ENCODE data around the gene SMPD4. TPM values are rescaled to one million over a fixed set of nuclear protein-coding genes. Genes with fewer than 3 reads are reported as not detected.
"Not testable (repeated sequence)": the region's sequence is repeated elsewhere in the genome, so short reads cannot be mapped to it uniquely, and the experiment has no call there.

Gene SMPD4
- total RNA-seq, 6 donors from 2014 or later: 33.3 to 109 (median 44.6) TPM

DNA sequence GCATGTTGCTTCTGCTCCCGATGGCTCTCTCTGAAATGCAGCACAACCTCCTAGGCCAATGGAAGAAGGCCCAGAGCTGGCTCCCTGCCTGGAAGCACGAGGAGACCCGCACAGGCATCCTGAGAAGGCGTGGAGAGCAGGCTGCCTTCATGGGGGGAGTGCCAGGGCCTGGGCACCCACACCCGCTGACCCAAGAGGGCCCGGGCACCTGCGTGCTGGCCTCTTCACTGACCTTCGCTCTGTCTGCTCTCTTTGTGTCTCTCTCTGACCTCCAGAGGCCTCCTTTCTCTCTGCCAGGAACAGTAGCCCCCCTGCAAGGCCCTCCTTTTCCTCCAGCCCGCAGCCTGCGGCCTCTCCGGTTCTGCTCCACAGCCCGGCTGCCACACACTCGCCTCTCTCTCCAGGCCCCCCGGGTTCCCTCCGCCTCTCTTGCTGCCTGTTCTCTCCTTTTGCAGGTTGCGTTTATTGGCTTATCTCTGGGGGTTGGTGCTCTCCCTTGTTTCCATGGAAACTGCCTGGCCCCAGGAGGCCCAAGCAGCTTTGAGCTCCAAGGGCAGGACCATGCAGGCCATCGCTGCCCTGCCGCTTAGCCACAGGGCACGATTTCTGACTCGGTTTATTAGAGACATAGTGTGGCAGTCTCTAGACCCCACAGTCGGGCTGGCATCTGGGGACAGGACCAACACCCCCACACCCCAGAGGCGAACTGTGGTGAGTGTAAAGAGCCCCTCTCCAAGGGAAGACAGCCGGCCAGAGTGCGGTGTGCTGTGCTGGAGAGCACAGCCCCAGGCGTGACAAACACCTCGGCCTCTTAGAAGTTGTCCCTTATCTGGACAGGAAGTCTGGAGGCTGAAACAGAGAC lies 2.3 kb upstream of the SMPD4 start:
- WGBS, 2 donors: 73 to 90% methylated on average over 14 to 24 of the region's 26 CpGs

DNA sequence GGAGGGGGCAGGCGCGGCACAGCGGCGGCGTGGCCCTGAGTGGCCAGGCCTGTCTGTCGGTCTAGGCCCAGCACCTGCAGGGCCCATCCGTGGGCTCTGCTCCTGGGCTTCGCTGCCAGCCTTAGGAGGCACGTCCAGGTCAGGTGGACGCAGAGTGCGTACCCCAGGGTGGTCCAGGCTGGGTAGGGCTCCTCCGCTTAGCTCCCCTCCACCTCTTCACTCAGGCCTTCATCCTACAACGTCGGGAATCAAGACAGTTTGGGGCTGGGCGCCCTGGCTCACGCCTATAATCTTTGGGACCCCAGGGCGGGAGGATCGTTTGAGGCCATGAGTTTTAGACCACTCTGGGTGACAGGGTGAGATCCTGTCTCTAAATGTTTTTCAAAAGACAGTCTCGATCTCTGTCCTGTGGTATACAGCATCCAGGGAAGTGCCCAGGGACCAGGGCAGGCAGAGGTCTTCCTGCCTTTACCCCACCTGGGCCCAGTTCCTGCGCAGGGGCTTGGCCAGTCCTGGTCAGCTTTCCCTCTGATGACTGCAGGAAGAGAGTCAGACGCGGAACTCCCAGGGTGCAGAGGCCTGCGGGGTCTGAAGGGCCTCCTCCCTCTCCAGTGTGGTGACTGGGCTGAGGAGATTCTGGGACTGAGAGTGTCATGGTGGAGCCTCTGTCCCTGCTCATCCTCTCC lies 1.6 kb upstream of the SMPD4 start:
- H3K27me3 ChIP-seq; DNase-seq; H3K36me3 ChIP-seq; ATAC-seq (ENCODE audit: low FRiP score in 2 of 2); H3K9me3 ChIP-seq: not testable (repeated sequence)
- H3K4me3 ChIP-seq: peak overlapping the region; percentile 33 to 100 (median 98)
- peak overlapping the region in 3 of 4 donors; percentile 30 to 93 (median 88) for H3K27ac ChIP-seq
- peaks cover 12 to 32% (median 21%) of the 10 kb centered on the region in 4 donors for H3K4me1 ChIP-seq
- WGBS, 2 donors: 45 to 63% methylated on average over 12 to 15 of the region's 23 CpGs

More for the DNA sequence above, 2.3 kb upstream of the SMPD4 start:
- Histone ChIP-seq H3K36me3 (no peaks in the 10 kb centered on the region), H3K27ac (peak overlapping the region in 1 of 4 donors; percentile 30), H3K27me3 (no peaks in the 10 kb centered on the region), H3K4me3 (peak overlapping the region in 1 of 4 donors; percentile 100), H3K4me1 (peaks cover 12 to 32% (median 21%) of the 10 kb centered on the region in 4 donors), H3K9me3 (no peaks in the 10 kb centered on the region)
- DNase-seq: no peak
- TF ChIP-seq, protein P1, sequence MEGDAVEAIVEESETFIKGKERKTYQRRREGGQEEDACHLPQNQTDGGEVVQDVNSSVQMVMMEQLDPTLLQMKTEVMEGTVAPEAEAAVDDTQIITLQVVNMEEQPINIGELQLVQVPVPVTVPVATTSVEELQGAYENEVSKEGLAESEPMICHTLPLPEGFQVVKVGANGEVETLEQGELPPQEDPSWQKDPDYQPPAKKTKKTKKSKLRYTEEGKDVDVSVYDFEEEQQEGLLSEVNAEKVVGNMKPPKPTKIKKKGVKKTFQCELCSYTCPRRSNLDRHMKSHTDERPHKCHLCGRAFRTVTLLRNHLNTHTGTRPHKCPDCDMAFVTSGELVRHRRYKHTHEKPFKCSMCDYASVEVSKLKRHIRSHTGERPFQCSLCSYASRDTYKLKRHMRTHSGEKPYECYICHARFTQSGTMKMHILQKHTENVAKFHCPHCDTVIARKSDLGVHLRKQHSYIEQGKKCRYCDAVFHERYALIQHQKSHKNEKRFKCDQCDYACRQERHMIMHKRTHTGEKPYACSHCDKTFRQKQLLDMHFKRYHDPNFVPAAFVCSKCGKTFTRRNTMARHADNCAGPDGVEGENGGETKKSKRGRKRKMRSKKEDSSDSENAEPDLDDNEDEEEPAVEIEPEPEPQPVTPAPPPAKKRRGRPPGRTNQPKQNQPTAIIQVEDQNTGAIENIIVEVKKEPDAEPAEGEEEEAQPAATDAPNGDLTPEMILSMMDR (IDR thresholded peaks at IDR 0.05): no peak
- no peak for ATAC-seq (ENCODE audit: low FRiP score in 2 of 2)

DNA sequence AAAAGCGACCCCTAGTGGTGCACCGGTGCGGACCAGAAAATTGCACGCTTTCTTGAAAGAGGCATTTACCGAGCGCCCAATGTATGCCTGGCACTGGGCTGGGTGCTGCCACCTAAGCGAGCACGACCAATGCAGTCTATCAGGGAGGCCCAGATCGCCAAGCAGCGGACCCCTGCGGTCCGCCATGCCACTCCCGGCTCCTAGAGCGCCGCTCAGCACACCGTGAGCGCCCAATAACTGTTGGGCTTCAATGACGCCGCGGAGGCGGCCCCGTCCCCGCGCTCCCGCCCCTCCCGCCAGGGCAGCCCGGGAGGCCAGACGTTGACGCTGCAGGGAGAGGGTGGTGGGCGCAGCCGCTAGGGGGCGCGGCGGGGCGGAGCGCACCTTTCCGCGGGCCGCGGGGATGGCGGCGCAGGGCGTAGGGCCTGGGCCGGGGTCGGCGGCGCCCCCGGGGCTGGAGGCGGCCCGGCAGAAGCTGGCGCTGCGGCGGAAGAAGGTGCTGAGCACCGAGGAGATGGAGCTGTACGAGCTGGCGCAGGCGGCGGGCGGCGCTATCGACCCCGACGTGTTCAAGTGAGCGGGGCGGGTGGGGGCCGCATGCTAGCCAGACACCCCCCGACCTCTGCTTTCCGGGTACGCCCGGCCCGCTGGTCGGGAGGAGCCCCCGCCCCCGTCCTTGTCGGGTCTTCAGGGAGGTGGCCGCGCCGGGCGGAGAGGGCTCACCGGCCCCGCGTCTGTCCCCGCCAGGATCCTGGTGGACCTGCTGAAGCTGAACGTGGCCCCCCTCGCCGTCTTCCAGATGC lies 679 bp upstream of the SMPD4 start, which contains the start of gene MZT2B:
MZT2B (plus strand) TSS at position 383 of the 803 bp plus-strand sequence; CDS start at position 404, 21 bp downstream.
- TF ChIP-seq, protein P1 (IDR thresholded peaks at IDR 0.05): peak; percentile 96 to 98 (median 97)
- TF ChIP-seq POLR2A (IDR thresholded peaks at IDR 0.05): peak in 2 of 4 donors; percentile 40 to 61
- DNase-seq: peak; percentile 87 to 99
- Histone ChIP-seq H3K27ac (peak within 1 kb of the TSS; percentile 88 to 93 (median 90)), H3K4me1 (peaks cover 12 to 32% (median 21%) of the 10 kb centered on the region in 4 donors), H3K4me3 (peak within 1 kb of the TSS; percentile 94 to 100 (median 98))
- not testable (repeated sequence) for H3K36me3 ChIP-seq, H3K27me3 ChIP-seq, H3K9me3 ChIP-seq
- ATAC-seq (ENCODE audit: low FRiP score in 2 of 2): peak; percentile 97
- 0% methylated on average over 8 of the region's 86 CpGs; no CpG with 5 or more reads in 1 of the 2 donors for WGBS, 2 donors

DNA sequence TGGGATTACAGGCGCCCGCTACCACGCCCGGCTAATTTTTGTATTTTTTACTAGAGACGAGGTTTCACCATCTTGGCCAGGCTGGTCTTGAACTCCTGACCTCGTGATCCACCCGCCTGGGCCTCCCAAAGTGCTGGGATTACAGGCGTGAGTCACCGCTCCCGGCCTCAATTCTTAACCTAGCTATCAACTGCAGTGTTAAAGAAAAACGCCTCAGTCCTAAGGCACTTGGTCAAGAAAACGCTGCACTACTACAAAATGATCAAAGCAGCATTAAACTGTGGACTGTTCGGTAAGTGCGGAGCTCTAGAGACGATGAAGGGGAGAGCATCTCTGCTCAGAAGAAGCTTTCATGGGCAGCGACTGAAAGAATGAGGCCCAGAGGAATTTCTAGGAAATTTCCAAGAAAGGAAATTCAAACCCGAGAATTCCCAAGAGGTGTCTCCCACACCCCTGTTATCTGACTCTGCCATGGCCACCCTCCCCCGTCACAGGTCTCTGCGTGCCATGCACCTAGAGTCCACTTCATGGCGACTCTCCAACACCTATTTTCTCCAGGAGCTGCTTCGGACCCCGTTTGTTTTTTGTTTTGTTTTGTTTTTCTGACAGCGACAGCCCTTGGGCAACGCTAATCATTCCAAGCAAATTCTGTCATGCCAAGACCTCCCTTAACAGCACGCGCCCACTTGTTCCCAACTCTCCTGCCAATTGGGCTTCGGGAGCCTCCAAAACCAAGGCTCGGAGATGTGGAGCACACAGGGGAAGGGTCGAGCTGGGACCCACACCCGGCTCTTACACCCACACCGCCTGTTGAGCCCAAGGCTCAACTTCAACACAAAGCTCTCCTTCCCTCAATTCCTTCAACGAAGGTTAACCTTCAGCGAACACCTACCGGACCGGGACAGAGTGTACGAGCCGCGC lies 738 bp downstream of the SMPD4 start:
- not testable (repeated sequence) for H3K9me3 ChIP-seq; H3K36me3 ChIP-seq; H3K27me3 ChIP-seq; ATAC-seq (ENCODE audit: low FRiP score in 2 of 2); DNase-seq
- peak overlapping the region; percentile 94 to 100 (median 98) for H3K4me3 ChIP-seq
- peak overlapping the region; percentile 88 to 93 (median 90) for H3K27ac ChIP-seq
- H3K4me1 ChIP-seq: peaks cover 12 to 32% (median 21%) of the 10 kb centered on the region in 4 donors
- WGBS, 2 donors: 25 to 28% methylated on average over 38 of the region's 38 CpGs

DNA sequence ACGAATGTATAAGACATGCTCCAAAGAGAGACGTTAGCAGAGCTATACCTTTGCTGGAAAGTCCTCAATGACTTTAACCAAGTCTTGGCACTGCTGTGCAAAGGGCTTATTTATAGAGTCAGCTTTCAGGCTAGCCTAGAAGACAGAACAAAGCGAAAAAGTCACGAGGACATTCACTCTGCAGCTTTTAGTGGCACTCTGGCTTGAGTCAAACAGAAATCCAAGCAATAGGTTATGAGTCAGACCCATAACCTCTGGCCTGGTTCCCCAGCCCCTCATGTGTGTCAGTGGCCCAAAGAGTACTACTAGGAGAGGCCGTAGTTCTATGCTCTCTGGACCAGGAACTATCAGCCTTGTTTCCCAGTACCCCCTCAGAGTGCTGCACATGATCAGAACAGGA lies 6.5 kb downstream of the SMPD4 start:
- not testable (repeated sequence) for H3K27ac ChIP-seq; DNase-seq; H3K4me3 ChIP-seq; H3K27me3 ChIP-seq; H3K9me3 ChIP-seq; H3K4me1 ChIP-seq; ATAC-seq (ENCODE audit: low FRiP score in 2 of 2)
- peaks cover 0 to 66% (median 28%) of the 10 kb centered on the region in 4 donors for H3K36me3 ChIP-seq
- WGBS, 2 donors: 88 to 91% methylated on average over 5 of the region's 5 CpGs

All from upper lobe of left lung (tissue), 6 donors.